Gastroesophageal sphincter (tissue), 3 donors: ENCODE data around the gene CD72.
"Not testable (repeated sequence)": the region's sequence is repeated elsewhere in the genome, so short reads cannot be mapped to it uniquely, and the experiment has no call there.

ENCODE experiments used
- EP300 ChIP-seq: sonication (generic); formaldehyde crosslinking; IDR thresholded peaks from one replicate; pipeline ENCODE4 v1.6.1; 2017; ENCODE audit warnings: antibody characterized with exemption, mild to moderate bottlenecking
- POLR2A ChIP-seq, 2 donors: fragments of 450-650 bp; IDR thresholded peaks; one replicate each; pipeline ENCODE4 v1.6.1; 2017; ENCODE audit warnings: antibody characterized with exemption in 2 of 2, mild to moderate bottlenecking in 2 of 2, moderate library complexity in 1 of 2
- POLR2AphosphoS5 ChIP-seq: sonication (generic); formaldehyde crosslinking; IDR thresholded peaks from one replicate; pipeline ENCODE4 v1.6.1; 2017; ENCODE audit warnings: antibody characterized with exemption
- TF ChIP-seq, protein P1 (sequence below), 4 experiments: fragments of 200-600 bp in 2 of 4; fragments of 450-650 bp in 2 of 4; sonication (generic) in 1 of 4; IDR thresholded peaks; one replicate each; pipeline ENCODE4 v1.5.1; 2017 to 2019; ENCODE audit warnings: antibody characterized with exemption in 4 of 4, mild to moderate bottlenecking in 2 of 4, moderate library complexity in 2 of 4

DNA sequence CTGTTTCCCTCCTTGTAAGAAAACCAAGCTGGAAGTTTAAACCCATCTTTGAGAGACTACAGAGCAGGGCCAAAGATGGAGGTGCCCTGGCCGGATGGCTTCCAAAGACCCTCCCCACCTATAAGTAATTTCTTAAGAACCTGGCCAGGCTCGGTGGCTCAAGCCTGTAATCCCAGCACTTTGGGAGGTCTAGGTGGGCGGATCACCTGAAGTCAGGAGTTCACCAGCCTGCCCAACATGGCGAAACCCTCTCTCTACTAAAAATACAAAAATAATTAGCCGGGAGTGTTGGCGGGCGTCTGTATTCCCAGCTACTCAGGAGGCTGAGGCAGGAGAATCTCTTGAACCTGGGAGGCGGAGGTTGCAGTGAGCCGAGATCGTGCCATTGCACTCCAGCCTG lies 27.5 kb upstream of the CD72 start:
- TF ChIP-seq POLR2AphosphoS5; POLR2A (IDR thresholded peaks at IDR 0.05); EP300: not testable (repeated sequence)
- TF ChIP-seq, protein P1, sequence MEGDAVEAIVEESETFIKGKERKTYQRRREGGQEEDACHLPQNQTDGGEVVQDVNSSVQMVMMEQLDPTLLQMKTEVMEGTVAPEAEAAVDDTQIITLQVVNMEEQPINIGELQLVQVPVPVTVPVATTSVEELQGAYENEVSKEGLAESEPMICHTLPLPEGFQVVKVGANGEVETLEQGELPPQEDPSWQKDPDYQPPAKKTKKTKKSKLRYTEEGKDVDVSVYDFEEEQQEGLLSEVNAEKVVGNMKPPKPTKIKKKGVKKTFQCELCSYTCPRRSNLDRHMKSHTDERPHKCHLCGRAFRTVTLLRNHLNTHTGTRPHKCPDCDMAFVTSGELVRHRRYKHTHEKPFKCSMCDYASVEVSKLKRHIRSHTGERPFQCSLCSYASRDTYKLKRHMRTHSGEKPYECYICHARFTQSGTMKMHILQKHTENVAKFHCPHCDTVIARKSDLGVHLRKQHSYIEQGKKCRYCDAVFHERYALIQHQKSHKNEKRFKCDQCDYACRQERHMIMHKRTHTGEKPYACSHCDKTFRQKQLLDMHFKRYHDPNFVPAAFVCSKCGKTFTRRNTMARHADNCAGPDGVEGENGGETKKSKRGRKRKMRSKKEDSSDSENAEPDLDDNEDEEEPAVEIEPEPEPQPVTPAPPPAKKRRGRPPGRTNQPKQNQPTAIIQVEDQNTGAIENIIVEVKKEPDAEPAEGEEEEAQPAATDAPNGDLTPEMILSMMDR (IDR thresholded peaks at IDR 0.05), result not testable (repeated sequence)
